B cell (primary cell): ENCODE data around the gene PLAGL2. TPM values are rescaled to one million over a fixed set of nuclear protein-coding genes. Genes with fewer than 3 reads are reported as not detected.

Experiments
- ATAC-seq: fragments of 200-7000 bp; cut with Tn5 transposase; one replicate; pipeline ENCODE4 v1.10.0; 2021; ENCODE audit warnings: low read depth, mild to moderate bottlenecking, moderate number of reproducible peaks, moderate library complexity
- CTCF ChIA-PET: fragments of 350-600 bp; sonication (Branson Sonifier 250); formaldehyde crosslinking; loops from one replicate; lab custom pipeline; 2021; ENCODE audit warnings: antibody characterized with exemption, inconsistent platforms; lab: Charles Lee
- POLR2A ChIA-PET: fragments of 350-600 bp; sonication (Branson Sonifier 250); formaldehyde crosslinking; loops from one replicate; lab custom pipeline; 2021; ENCODE audit warnings: antibody characterized with exemption; lab: Charles Lee
- DNase-seq: peaks from one replicate; pipeline ENCODE4 v3.0.0; 2013
- H2AFZ ChIP-seq: 2 replicates; pipeline ENCODE4 v1.6.1; 2012; ENCODE audit warnings: mild to moderate bottlenecking, low read depth, low read length; ENCODE audit not compliant: insufficient read depth, poor library complexity, severe bottlenecking
- H3K27ac ChIP-seq, 2 donors: 1 replicate in 1 of 2; 2 replicates in 1 of 2; pipeline ENCODE4 v1.5.1; 2012 to 2013; ENCODE audit warnings: low read length in 2 of 2, mild to moderate bottlenecking in 2 of 2, moderate library complexity in 1 of 2
- H3K27me3 ChIP-seq, 4 experiments: fragments of 200-600 bp in 1 of 4; sonication (generic) in 1 of 4; replicated peaks in 1 of 4; 1 replicate in 2 of 4; 2 replicates in 2 of 4; pipeline versions ENCODE4 v1.6.1 to v1.7.0; 2013 to 2016; ENCODE audit warnings: low read length in 3 of 4, mild to moderate bottlenecking in 2 of 4, mixed read lengths in 1 of 4, moderate library complexity in 1 of 4; ENCODE audit not compliant: insufficient read depth in 4 of 4, control insufficient read depth in 3 of 4; ENCODE audit errors: control extremely low read depth in 1 of 4
- H3K36me3 ChIP-seq, 2 experiments: replicated peaks in 1 of 2; 1 replicate in 1 of 2; 2 replicates in 1 of 2; pipeline versions ENCODE4 v1.6.1 to v1.7.1; 2013; ENCODE audit warnings: low read length in 1 of 2; ENCODE audit not compliant: insufficient read depth in 2 of 2, control insufficient read depth in 1 of 2; ENCODE audit errors: control extremely low read depth in 1 of 2, extremely low read depth in 1 of 2
- H3K4me1 ChIP-seq, 2 donors: fragments of 200-600 bp in 1 of 2; sonication (generic) in 1 of 2; 1 replicate in 1 of 2; 2 replicates in 1 of 2; pipeline versions ENCODE4 v1.5.1 to v1.6.1; 2013 to 2017; ENCODE audit warnings: low read length in 2 of 2; ENCODE audit not compliant: control insufficient read depth in 2 of 2, insufficient read depth in 2 of 2
- H3K4me2 ChIP-seq: replicated peaks from 2 replicates; pipeline ENCODE3; 2012; ENCODE audit warnings: mild to moderate bottlenecking, low read depth, low read length; ENCODE audit not compliant: poor library complexity, severe bottlenecking
- H3K4me3 ChIP-seq, 5 experiments: fragments of 200-600 bp in 1 of 5; sonication (generic) in 1 of 5; 1 replicate in 3 of 5; 2 replicates in 2 of 5; pipeline versions ENCODE4 v1.5.1 to v1.7.0; 2011 to 2016; ENCODE audit warnings: low read length in 4 of 5, mild to moderate bottlenecking in 4 of 5, low read depth in 2 of 5, control low read depth in 1 of 5, moderate library complexity in 1 of 5; ENCODE audit not compliant: insufficient read depth in 1 of 5; ENCODE audit errors: control extremely low read depth in 1 of 5, extremely low read depth in 1 of 5
- H3K79me2 ChIP-seq: fragments of 200-600 bp; sonication (generic); one replicate; pipeline ENCODE4 v1.6.0; 2016; ENCODE audit warnings: low read length; ENCODE audit not compliant: control insufficient read depth, insufficient read depth
- H3K9ac ChIP-seq: fragments of 200-600 bp; sonication (generic); 2 replicates; pipeline ENCODE4 v1.6.1; 2017; ENCODE audit warnings: mild to moderate bottlenecking, low read length, moderate library complexity
- H3K9me3 ChIP-seq, 3 donors: one replicate each; pipeline versions ENCODE4 v1.6.1 to v1.7.1; 2013; ENCODE audit warnings: low read length in 2 of 3; ENCODE audit not compliant: control insufficient read depth in 2 of 3, insufficient read depth in 1 of 3; ENCODE audit errors: control extremely low read depth in 1 of 3
- H4K20me1 ChIP-seq: 2 replicates; pipeline ENCODE4 v1.6.0; 2012; ENCODE audit warnings: mild to moderate bottlenecking, low read length; ENCODE audit not compliant: insufficient read depth, control insufficient read depth, poor library complexity, severe bottlenecking
- H3K27ac Mint-ChIP-seq: one replicate; pipeline ENCODE4 v1.8.0; 2021; ENCODE audit warnings: mixed read lengths
- H3K27me3 Mint-ChIP-seq: one replicate; pipeline ENCODE4 v1.8.0; 2021; ENCODE audit warnings: mixed read lengths
- H3K4me1 Mint-ChIP-seq: one replicate; pipeline ENCODE4 v1.8.0; 2021; ENCODE audit warnings: mixed read lengths
- H3K4me3 Mint-ChIP-seq: one replicate; pipeline ENCODE4 v1.8.0; 2021; ENCODE audit warnings: mixed read lengths
- H3K9me3 Mint-ChIP-seq: one replicate; pipeline ENCODE4 v1.8.0; 2022; ENCODE audit warnings: mixed read lengths; ENCODE audit not compliant: insufficient read depth
- EZH2 ChIP-seq: IDR thresholded peaks from 2 replicates; pipeline ENCODE4 v1.6.1; 2012; ENCODE audit warnings: borderline replicate concordance, low read depth, mild to moderate bottlenecking, moderate library complexity, low read length; ENCODE audit not compliant: insufficient read depth, poor library complexity, severe bottlenecking
- WGBS: methylation state at CpG from one replicate; pipeline ENCODE4 v1.1.5; 2013; ENCODE audit warnings: missing lambda C conversion rate; ENCODE audit not compliant: insufficient coverage; 5-methylcytosine and 5-hydroxymethylcytosine counted together
- intact Hi-C: fragments of 100-400 bp; cut with micrococcal nuclease; formaldehyde crosslinking; loops from one replicate; pipeline ENCODE4 v1.10.0; 2022
- polyA plus RNA-seq: library from polyadenylated mRNA; depleted of rRNA; stranded (reverse); fragments of >200 nt; gene quantifications from 2 replicates; pipeline ENCODE4 v1.2.3, GENCODE V29; 2012
- total RNA-seq, 2 donors: library from RNA; stranded (reverse); fragments of 120-200 nt in 1 of 2; gene quantifications; 1 replicate in 1 of 2; 2 replicates in 1 of 2; pipeline versions ENCODE4 v1.2.3 to v1.2.4, GENCODE V29; 2013 to 2022
- TF ChIP-seq, protein P1 (sequence below): fragments of 200-600 bp; IDR thresholded peaks from one replicate; pipeline ENCODE4 v1.8.0; 2022; ENCODE audit warnings: antibody characterized with exemption, mild to moderate bottlenecking

PLAGL2 gene
- total and polyA plus RNA-seq, 2 donors (not counting 1 experiment from before 2014, with no cell fraction given), result 4.4 to 18.4 TPM

DNA sequence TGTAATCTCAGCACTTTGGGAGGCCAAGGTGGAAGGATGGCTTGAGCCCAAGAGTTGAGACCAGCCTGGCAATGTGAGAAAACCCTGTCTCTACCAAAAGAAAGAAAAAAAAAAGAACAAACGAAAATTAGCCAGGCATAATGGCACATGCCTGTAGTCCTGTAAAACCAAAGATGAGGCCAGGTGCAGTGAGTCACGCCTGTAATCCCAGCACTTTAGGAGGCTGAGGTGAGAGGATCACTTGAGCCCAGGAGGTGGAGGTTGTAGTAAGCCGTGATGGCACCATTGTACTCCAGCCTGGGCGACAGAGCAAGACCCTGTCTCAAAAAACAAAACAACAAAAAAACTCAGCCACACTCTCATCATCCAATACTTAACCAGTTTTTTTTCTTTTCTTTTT lies 37.4 kb upstream of the PLAGL2 start:
- Histone ChIP-seq H3K4me2 (no peak overlapping the region), H3K27ac (no peak overlapping the region), H3K9me3 (no peaks in the 10 kb centered on the region), H3K27me3 (no peaks in the 10 kb centered on the region), H3K9ac (no peak overlapping the region), H3K79me2 (no peaks in the 10 kb centered on the region), H2AFZ (no peak overlapping the region), H3K36me3 (no peaks in the 10 kb centered on the region), H3K4me1 (peaks cover 4 to 6% of the 10 kb centered on the region in 2 donors), H3K4me3 (no peak overlapping the region), H4K20me1 (no peaks in the 10 kb centered on the region)
- Mint-ChIP-seq H3K4me3 (no peak overlapping the region), H3K4me1 (peaks cover 11% of the 10 kb centered on the region), H3K9me3 (no peaks in the 10 kb centered on the region), H3K27me3 (no peaks in the 10 kb centered on the region), H3K27ac (no peak overlapping the region)
- ATAC-seq (no peak), DNase-seq (no peak)
- TF ChIP-seq EZH2, result no peak
- TF ChIP-seq, protein P1, sequence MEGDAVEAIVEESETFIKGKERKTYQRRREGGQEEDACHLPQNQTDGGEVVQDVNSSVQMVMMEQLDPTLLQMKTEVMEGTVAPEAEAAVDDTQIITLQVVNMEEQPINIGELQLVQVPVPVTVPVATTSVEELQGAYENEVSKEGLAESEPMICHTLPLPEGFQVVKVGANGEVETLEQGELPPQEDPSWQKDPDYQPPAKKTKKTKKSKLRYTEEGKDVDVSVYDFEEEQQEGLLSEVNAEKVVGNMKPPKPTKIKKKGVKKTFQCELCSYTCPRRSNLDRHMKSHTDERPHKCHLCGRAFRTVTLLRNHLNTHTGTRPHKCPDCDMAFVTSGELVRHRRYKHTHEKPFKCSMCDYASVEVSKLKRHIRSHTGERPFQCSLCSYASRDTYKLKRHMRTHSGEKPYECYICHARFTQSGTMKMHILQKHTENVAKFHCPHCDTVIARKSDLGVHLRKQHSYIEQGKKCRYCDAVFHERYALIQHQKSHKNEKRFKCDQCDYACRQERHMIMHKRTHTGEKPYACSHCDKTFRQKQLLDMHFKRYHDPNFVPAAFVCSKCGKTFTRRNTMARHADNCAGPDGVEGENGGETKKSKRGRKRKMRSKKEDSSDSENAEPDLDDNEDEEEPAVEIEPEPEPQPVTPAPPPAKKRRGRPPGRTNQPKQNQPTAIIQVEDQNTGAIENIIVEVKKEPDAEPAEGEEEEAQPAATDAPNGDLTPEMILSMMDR, result no peak
- intact Hi-C loops, result no loop called here
- CTCF ChIA-PET, result no interaction called here
- POLR2A ChIA-PET, result no interaction called here
- WGBS, result 83% methylated on average over 1 of the region's 4 CpGs

DNA sequence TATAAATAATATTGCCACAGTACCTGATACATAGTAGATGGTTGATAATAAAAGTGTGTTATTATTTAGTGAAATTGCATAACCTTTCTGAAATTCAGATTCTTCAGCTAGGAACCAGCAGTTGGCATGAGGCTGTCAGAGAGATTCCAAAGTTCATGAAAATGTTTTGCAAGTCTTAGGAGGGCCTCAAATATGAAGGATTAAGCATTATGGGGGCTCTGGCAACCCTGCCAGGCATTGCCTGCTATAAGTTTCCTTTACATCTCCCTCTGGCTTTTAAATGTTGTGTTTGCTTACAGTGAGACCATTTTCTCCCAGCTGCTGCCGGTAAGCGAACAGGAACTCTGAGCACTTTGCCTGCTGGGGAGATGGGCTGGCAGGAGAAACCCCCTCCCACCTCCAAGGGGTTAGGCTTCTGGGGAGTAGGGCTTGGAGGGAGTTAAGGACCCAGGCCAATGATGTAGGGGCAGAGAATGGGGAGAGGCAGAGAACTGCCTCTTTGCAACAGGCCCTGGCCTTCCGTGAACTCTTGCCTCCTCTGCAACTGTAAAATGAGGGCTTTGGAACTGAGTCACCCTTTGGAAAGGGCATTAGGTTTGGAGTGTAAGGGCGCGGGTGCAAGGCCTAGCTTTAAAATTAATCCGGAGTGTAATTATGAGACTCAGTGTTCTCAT lies 36.7 kb upstream of the PLAGL2 start:
- no peak overlapping the region for H2AFZ ChIP-seq
- Mint-ChIP-seq H3K27me3 (no peaks in the 10 kb centered on the region), H3K4me3 (no peak overlapping the region), H3K4me1 (peaks cover 13% of the 10 kb centered on the region), H3K27ac (no peak overlapping the region), H3K9me3 (no peaks in the 10 kb centered on the region)
- H3K27ac ChIP-seq, result no peak overlapping the region
- no peaks in the 10 kb centered on the region for H3K36me3 ChIP-seq
- H3K4me2 ChIP-seq, result no peak overlapping the region
- intact Hi-C loops, result no loop called here
- H3K79me2 ChIP-seq, result no peaks in the 10 kb centered on the region
- no peaks in the 10 kb centered on the region for H3K9me3 ChIP-seq
- no peak overlapping the region for H3K4me3 ChIP-seq
- TF ChIP-seq, protein P1, result no peak
- no peak for TF ChIP-seq EZH2
- DNase-seq (no peak), ATAC-seq (no peak)
- POLR2A ChIA-PET, result no interaction called here
- WGBS, result 100% methylated on average over 1 of the region's 6 CpGs
- CTCF ChIA-PET, result no interaction called here
- H3K27me3 ChIP-seq, result no peaks in the 10 kb centered on the region
- H3K9ac ChIP-seq, result no peak overlapping the region
- H3K4me1 ChIP-seq, result peaks cover 7 to 8% of the 10 kb centered on the region in 2 donors
- H4K20me1 ChIP-seq, result no peaks in the 10 kb centered on the region
